ENCODE data around the gene HBG1. TPM values are rescaled to one million over a fixed set of nuclear protein-coding genes. Genes with fewer than 3 reads are reported as not detected.
A peak's percentile ranks its signal among the peaks of the same experiment; 100 is the strongest.

Gene HBG1
- total and polyA plus RNA-seq, 2 of the 4 experiments (the other 2 are of a cell fraction), result not detected

GRCh38 chr11:5298451-5298850 is 48.8 kb upstream of the HBG1 start:
- in situ Hi-C loops (cut with MboI; ENCODE audit: low sequenced_read_pairs), result no loop called here
- dilution Hi-C loops (cut with HindIII; ENCODE audit: low sequenced_read_pairs, unreplicated experiment), result no loop called here
- Histone ChIP-seq H2AK5ac (ENCODE audit: low read depth, low read length) (0 out of 2 replicates have a peak overlapping the region, but pooled peaks have one; percentile 36), H3K56ac (ENCODE audit: extremely low read depth, insufficient read depth, low read length) (no peak overlapping the region; the same call in 1 of the 2 replicates), H4K91ac (ENCODE audit: insufficient read depth, low read depth, low read length) (peak overlapping the region; percentile 87), H2BK15ac (ENCODE audit: low read depth, low read length) (peak overlapping the region; percentile 67; the same call in 1 of the 3 replicates), H3K4me2 (ENCODE audit: low read depth, low read length) (no peak overlapping the region), H2BK5ac (ENCODE audit: low read depth, low read length, poor library complexity, severe bottlenecking) (peak overlapping the region; percentile 89), H3K9me1 (ENCODE audit: insufficient read depth, low read length) (no peaks in the 10 kb centered on the region; the same call in 1 of the 2 replicates), H3K27me3 (ENCODE audit: control insufficient read depth, insufficient read depth, low read length) (no peaks in the 10 kb centered on the region), H3K9ac (ENCODE audit: low read depth, low read length) (peak overlapping the region; percentile 50; the same call in 1 of the 2 replicates), H3K4ac (ENCODE audit: low read depth, low read length) (peak overlapping the region; percentile 66), H2BK120ac (ENCODE audit: low read depth, low read length) (peak overlapping the region; percentile 86), H3K36me3 (ENCODE audit: control insufficient read depth, insufficient read depth, low read length) (no peaks in the 10 kb centered on the region), H2AFZ (replicated peaks; ENCODE audit: low read length, poor library complexity) (no peak overlapping the region), H2BK20ac (ENCODE audit: low read depth, low read length) (peak overlapping the region; percentile 82), H3K9me3 (ENCODE audit: control insufficient read depth, insufficient read depth, low read length) (no peaks in the 10 kb centered on the region), H4K8ac (ENCODE audit: low read depth in 2 of 2, low read length in 2 of 2) (peak overlapping the region; percentile 46 to 86; a peak in 3 of 4 replicates), H4K20me1 (ENCODE audit: insufficient read depth, low read length) (no peaks in the 10 kb centered on the region), H3K4me1 (ENCODE audit: control insufficient read depth, insufficient read depth, low read length) (peaks cover 7% of the 10 kb centered on the region; the same call in 1 of the 2 replicates), H3K14ac (replicated peaks; ENCODE audit: low read depth, low read length) (peak overlapping the region; percentile 8; the same call in 1 of the 2 replicates), H4K5ac (ENCODE audit: low read depth, low read length) (peak overlapping the region; percentile 98; the same call in 1 of the 2 replicates), H3K18ac (ENCODE audit: low read depth, low read length) (peak overlapping the region; percentile 96; the same call in 1 of the 2 replicates), H3K23ac (ENCODE audit: low read depth, low read length) (0 out of 2 replicates have a peak overlapping the region, but pooled peaks have one; percentile 21), H3K4me3 (ENCODE audit: insufficient read depth, low read depth, low read length) (no peak overlapping the region), H3K27ac (ENCODE audit: insufficient read depth, low read length) (peak overlapping the region; percentile 41; the same call in 1 of the 2 replicates), H2AK9ac (replicated peaks; ENCODE audit: low read depth, low read length, poor library complexity) (no peak overlapping the region), H3K79me1 (ENCODE audit: low read depth in 1 of 2, low read length in 2 of 2) (no peaks in the 10 kb centered on the region)
- ATAC-seq (ENCODE audit: low read depth), result no peak
- DNase-seq, result no peak
- intact Hi-C loops (cut with micrococcal nuclease), result no loop called here
- no TSS peak for BruUV-seq (replicated peaks)
- CTCF ChIA-PET, result interaction anchor here (0.6 kb wide), 1 partner anchor 67 kb away, joined by 3 read pairs; no protein-coding TSS in a partner anchor
- no CpG with 5 or more reads among the region's 1 CpG for WGBS, 2 experiments (ENCODE audit: extremely low coverage in 2 of 2, insufficient read length in 1 of 2)
- POLR2A ChIA-PET (ENCODE audit: unreplicated experiment), result no interaction called here
- TF ChIP-seq ELK1 (IDR thresholded peaks at IDR 0.05; ENCODE audit: borderline replicate concordance, low read depth, low read length), result no peak
- no peak for TF ChIP-seq CEBPB (IDR thresholded peaks at IDR 0.05; ENCODE audit: low read depth, low read length)
- TF ChIP-seq CTCF (conservative IDR thresholded peaks at IDR 0.05; ENCODE audit: low read depth, low read length), result no peak
- TF ChIP-seq SMC3 (IDR thresholded peaks at IDR 0.05; ENCODE audit: low read depth, low read length), result no peak
- no peak for TF ChIP-seq BHLHE40 (IDR thresholded peaks at IDR 0.05; ENCODE audit: low read depth, low read length)
